Measurements from ENCODE around the gene TST.

- TF ChIP-seq CTCF (IDR thresholded peaks at IDR 0.05; ENCODE audit: control extremely low read depth in 1 of 3, insufficient read depth in 1 of 3, low read depth in 1 of 3, low read length in 3 of 3) (no peak), POLR2A (IDR thresholded peaks at IDR 0.05; ENCODE audit: control extremely low read depth in 1 of 2, low read depth in 2 of 2, low read length in 2 of 2) (0 out of 3 replicates have a peak, but pooled peaks of 1 of the 2 experiments have one; percentile 14), EZH2 (IDR thresholded peaks at IDR 0.05; ENCODE audit: low read depth, low read length, severe bottlenecking) (no peak), SAP30 (IDR thresholded peaks at IDR 0.05; ENCODE audit: insufficient read depth, insufficient replicate concordance, low read length) (no peak), GTF2F1 (IDR thresholded peaks at IDR 0.05; ENCODE audit: borderline replicate concordance, low read depth, low read length) (no peak), PHF8 (conservative IDR thresholded peaks at IDR 0.05; ENCODE audit: low read depth, low read length) (no peak), EP300 (IDR thresholded peaks at IDR 0.05; ENCODE audit: borderline replicate concordance in 1 of 2, low read depth in 2 of 2, low read length in 2 of 2) (no peak), RAD21 (IDR thresholded peaks at IDR 0.05 in 1 of 2, conservative IDR thresholded peaks at IDR 0.05 in 1 of 2; ENCODE audit: low read depth in 2 of 2, low read length in 2 of 2) (no peak), POLR2AphosphoS5 (IDR thresholded peaks at IDR 0.05; ENCODE audit: low read depth, low read length) (no peak), EGR1 (IDR thresholded peaks at IDR 0.05; ENCODE audit: borderline replicate concordance, low read depth, low read length) (no peak)
Measured at GRCh38 chr22:37010976-37011375, 8.3 kb downstream of the TST start.

All from H1 (cell line).